GM12878 (cell line): ENCODE data around the gene LMTK3. TPM values are rescaled to one million over a fixed set of nuclear protein-coding genes. Genes with fewer than 3 reads are reported as not detected.

Experiments
- ATAC-seq: fragments of 200-7000 bp; cut with Tn5 transposase; 3 replicates; pipeline ENCODE4 v1.9.1; 2020; ENCODE audit warnings: mild to moderate bottlenecking, moderate library complexity
- BruUV-seq: library from RNA; stranded (reverse); fragments of 400-500 nt; replicated peaks from 2 replicates; lab custom pipeline; 2021; lab: Mats Ljungman, UMichigan
- CTCF ChIA-PET: fragments of 300-600 bp; sonication (Branson Sonifier 250); formaldehyde crosslinking; extraction: SDS; loops from one replicate; lab custom pipeline; 2021; ENCODE audit warnings: inconsistent platforms; lab: Yijun Ruan, JAX
- POLR2A ChIA-PET: fragments of 350-600 bp; formaldehyde crosslinking; extraction: SDS; loops from one replicate; lab custom pipeline; 2021; ENCODE audit warnings: inconsistent platforms; lab: Charles Lee
- RAD21 ChIA-PET: fragments of 300-600 bp; sonication (Branson Sonifier 250); formaldehyde crosslinking; loops from one replicate; lab custom pipeline; 2023; ENCODE audit warnings: antibody characterized with exemption; ENCODE audit not compliant: unreplicated experiment; lab: Charles Lee
- SMC1A ChIA-PET: fragments of 300-600 bp; sonication (Branson Sonifier 250); formaldehyde crosslinking; loops from one replicate; lab custom pipeline; 2023; ENCODE audit not compliant: unreplicated experiment, uncharacterized antibody; lab: Charles Lee
- DNase-seq: peaks from one replicate; pipeline ENCODE4 v3.0.0-alpha.2; 2011; ENCODE audit warnings: low read depth, low spot score
- FAIRE-seq: peaks from 3 replicates; lab custom pipeline; 2011; peaks lifted over from hg19 to GRCh38; lab: Jason Lieb, UNC
- H2AFZ ChIP-seq: 2 replicates; pipeline ENCODE4 v1.6.0; 2011; ENCODE audit warnings: low read depth, low read length, control low read depth; ENCODE audit not compliant: control insufficient read depth
- H3K27ac ChIP-seq: 2 replicates; pipeline ENCODE4 v1.5.1; 2011; ENCODE audit warnings: control low read depth; ENCODE audit not compliant: control insufficient read depth, insufficient read depth
- H3K27me3 ChIP-seq, 2 experiments: replicated peaks in 1 of 2; 2 replicates each; pipeline versions ENCODE4 v1.6.0 to v1.6.1; 2011; ENCODE audit warnings: low read length in 1 of 2; ENCODE audit not compliant: control insufficient read depth in 2 of 2, insufficient read depth in 2 of 2
- H3K36me3 ChIP-seq, 2 experiments: 2 replicates each; pipeline ENCODE4 v1.5.1; 2011; ENCODE audit warnings: low read length in 1 of 2; ENCODE audit not compliant: control insufficient read depth in 2 of 2, insufficient read depth in 2 of 2
- H3K4me1 ChIP-seq: 2 replicates; pipeline ENCODE4 v1.6.1; 2011; ENCODE audit warnings: mild to moderate bottlenecking, low read length, moderate library complexity, mixed read lengths; ENCODE audit not compliant: control insufficient read depth, insufficient read depth
- H3K4me2 ChIP-seq: 2 replicates; pipeline ENCODE4 v1.6.0; 2011; ENCODE audit warnings: control low read depth; ENCODE audit not compliant: control insufficient read depth, insufficient read depth
- H3K4me3 ChIP-seq: fragments of 200-600 bp; sonication (generic); 2 replicates; pipeline ENCODE4 v1.5.1; 2016
- H3K79me2 ChIP-seq: 2 replicates; pipeline ENCODE4 v1.6.0; 2011; ENCODE audit warnings: low read length; ENCODE audit not compliant: control insufficient read depth, insufficient read depth
- H3K9ac ChIP-seq: 2 replicates; pipeline ENCODE4 v1.8.0; 2011; ENCODE audit warnings: low read length, control low read depth, mixed read lengths; ENCODE audit not compliant: control insufficient read depth, insufficient read depth
- H3K9me3 ChIP-seq: replicated peaks from 3 replicates; pipeline ENCODE4 v1.5.1; 2011; ENCODE audit warnings: mild to moderate bottlenecking, low read length; ENCODE audit not compliant: control insufficient read depth, insufficient read depth
- H4K20me1 ChIP-seq: 2 replicates; pipeline ENCODE4 v1.6.0; 2011; ENCODE audit not compliant: control insufficient read depth, insufficient read depth
- CBX5 ChIP-seq: sonication (generic); IDR thresholded peaks from 2 replicates; pipeline ENCODE4 v1.6.1; 2016; ENCODE audit warnings: low read depth, moderate library complexity, mild to moderate bottlenecking, inconsistent platforms
- CREB1 ChIP-seq: IDR thresholded peaks from 2 replicates; pipeline ENCODE4 v1.6.1; 2012; ENCODE audit warnings: low read depth, mild to moderate bottlenecking, inconsistent platforms
- CREM ChIP-seq: IDR thresholded peaks from 2 replicates; pipeline ENCODE4 v1.6.1; 2014; ENCODE audit warnings: antibody characterized with exemption, low read depth
- EP300 ChIP-seq, 2 experiments: fragments of 150-350 bp in 1 of 2; IDR thresholded peaks; 2 replicates each; pipeline ENCODE4 v1.6.1; 2011 to 2012; ENCODE audit warnings: low read depth in 2 of 2, low read length in 2 of 2, borderline replicate concordance in 1 of 2, improper control_type of control experiment in 1 of 2, inconsistent platforms in 1 of 2; ENCODE audit not compliant: control insufficient read depth in 1 of 2
- POU2F2 ChIP-seq: IDR thresholded peaks from 3 replicates; pipeline ENCODE4 v1.6.1; 2011; ENCODE audit warnings: low read depth, mild to moderate bottlenecking, low read length, borderline replicate concordance
- REST ChIP-seq: IDR thresholded peaks from 2 replicates; pipeline ENCODE4 v1.6.1; 2012; ENCODE audit warnings: mild to moderate bottlenecking, low read depth, low read length
- SKIL ChIP-seq: fragments of 450-650 bp; IDR thresholded peaks from 2 replicates; pipeline ENCODE4 v1.6.1; 2017; ENCODE audit warnings: mild to moderate bottlenecking, low read depth, inconsistent platforms; ENCODE audit not compliant: poor library complexity, severe bottlenecking
- STAT3 ChIP-seq: IDR thresholded peaks from 2 replicates; pipeline ENCODE4 v1.6.1; 2011; ENCODE audit warnings: low read depth, low read length, improper control_type of control experiment
- TARDBP ChIP-seq: IDR thresholded peaks from 2 replicates; pipeline ENCODE4 v1.6.1; 2016; ENCODE audit warnings: borderline replicate concordance
- ZNF384 ChIP-seq: IDR thresholded peaks from 2 replicates; pipeline ENCODE4 v1.6.1; 2012; ENCODE audit warnings: low read depth, mild to moderate bottlenecking, low read length, improper control_type of control experiment, borderline replicate concordance
- WGBS: methylation state at CpG from one replicate; pipeline ENCODE4 v1.1.6; 2016; ENCODE audit warnings: low lambda C conversion rate; ENCODE audit not compliant: insufficient replicate concordance, insufficient coverage; ENCODE audit errors: missing lambda C conversion rate; 5-methylcytosine and 5-hydroxymethylcytosine counted together
- in situ Hi-C: fragments of 300-500 bp; cut with MboI; formaldehyde crosslinking; loops from 9 replicates; pipeline ENCODE4 v1.14.3; 2018; ENCODE audit warnings: mixed read lengths
- intact Hi-C: fragments of 100-400 bp; cut with micrococcal nuclease; formaldehyde crosslinking; loops from one replicate; pipeline ENCODE4 v1.14.2; 2022; ENCODE audit not compliant: unreplicated experiment
- polyA plus RNA-seq, 11 experiments: library from polyadenylated mRNA; depleted of rRNA in 4 of 11; unstranded in 6 of 11; stranded (reverse) in 5 of 11; fragments of >200 nt; fragmentation: Nextera tagmentation in 4 of 11; fragmentation: Illumina TruSeq in 1 of 11; extraction: Ambion mirVana in 4 of 11; extraction: Trizol in 1 of 11; gene quantifications; 1 replicate in 1 of 11; 2 replicates in 10 of 11; pipeline versions ENCODE4 v1.2.1 to v1.2.3, GENCODE V29; 2011 to 2016; ENCODE audit warnings: inconsistent platforms in 2 of 11, missing spikeins in 2 of 11, low read depth in 1 of 11
- total RNA-seq, 4 experiments: library from RNA; depleted of rRNA in 3 of 4; stranded (reverse); fragments of >200 nt in 3 of 4; fragmentation: Illumina TruSeq in 1 of 4; extraction: Trizol in 1 of 4; gene quantifications; 2 replicates each; pipeline versions ENCODE4 v1.2.1 to v1.2.3, GENCODE V29; 2013 to 2021
- TF ChIP-seq, protein P1 (sequence below): fragments of 450-650 bp; formaldehyde crosslinking; IDR thresholded peaks from 2 replicates; pipeline ENCODE4 v1.4.0; 2022; ENCODE audit warnings: mild to moderate bottlenecking, moderate library complexity

The LMTK3 gene
- total and polyA plus RNA-seq, 10 of the 15 experiments (the other 5 are each of a cell fraction or from before 2014, with no cell fraction given): under 0.01 to 0.28 (median 0.04) TPM; not detected in 3

DNA sequence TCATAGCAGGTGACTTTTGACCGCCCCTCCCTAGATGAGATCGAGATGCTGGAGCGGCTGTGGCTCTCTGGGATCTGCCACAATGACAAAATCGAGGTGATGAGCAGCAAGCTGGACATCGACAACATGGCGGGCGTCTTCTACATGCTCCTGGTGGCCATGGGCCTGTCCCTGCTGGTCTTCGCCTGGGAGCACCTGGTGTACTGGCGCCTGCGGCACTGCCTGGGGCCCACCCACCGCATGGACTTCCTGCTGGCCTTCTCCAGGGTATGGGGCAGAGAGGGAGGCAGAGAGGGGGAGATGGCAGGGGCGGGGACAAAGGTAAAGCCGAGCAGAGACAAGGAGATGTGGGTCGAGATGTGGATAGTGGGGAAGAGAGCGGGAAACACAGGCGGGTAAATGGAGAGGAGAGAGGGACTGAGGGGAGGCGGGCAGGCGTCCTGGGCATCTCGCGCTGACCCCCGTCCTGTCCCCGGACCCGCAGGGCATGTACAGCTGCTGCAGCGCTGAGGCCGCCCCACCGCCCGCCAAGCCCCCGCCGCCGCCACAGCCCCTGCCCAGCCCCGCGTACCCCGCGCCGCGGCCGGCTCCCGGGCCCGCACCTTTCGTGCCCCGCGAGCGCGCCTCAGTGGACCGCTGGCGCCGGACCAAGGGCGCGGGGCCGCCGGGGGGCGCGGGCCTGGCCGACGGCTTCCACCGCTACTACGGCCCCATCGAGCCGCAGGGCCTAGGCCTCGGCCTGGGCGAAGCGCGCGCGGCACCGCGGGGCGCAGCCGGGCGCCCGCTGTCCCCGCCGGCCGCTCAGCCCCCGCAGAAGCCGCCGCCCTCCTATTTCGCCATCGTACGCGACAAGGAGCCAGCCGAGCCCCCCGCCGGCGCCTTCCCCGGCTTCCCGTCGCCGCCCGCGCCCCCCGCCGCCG, 69.3 kb downstream of the LMTK3 start:
- ATAC-seq (no peak), FAIRE-seq (no peak), DNase-seq (no peak)
- peaks cover 0 to 1% of the 10 kb centered on the region in 2 experiments; a peak in 1 of 4 replicates for H3K27me3 ChIP-seq
- intact Hi-C loops: no loop called here
- no peak overlapping the region for H2AFZ ChIP-seq
- TF ChIP-seq CBX5: no peak
- TF ChIP-seq STAT3: no peak
- no peak for TF ChIP-seq CREM
- TF ChIP-seq SKIL: no peak
- no peak for TF ChIP-seq ZNF384
- TF ChIP-seq POU2F2: no peak
- no peak for TF ChIP-seq REST
- TF ChIP-seq, protein P1, sequence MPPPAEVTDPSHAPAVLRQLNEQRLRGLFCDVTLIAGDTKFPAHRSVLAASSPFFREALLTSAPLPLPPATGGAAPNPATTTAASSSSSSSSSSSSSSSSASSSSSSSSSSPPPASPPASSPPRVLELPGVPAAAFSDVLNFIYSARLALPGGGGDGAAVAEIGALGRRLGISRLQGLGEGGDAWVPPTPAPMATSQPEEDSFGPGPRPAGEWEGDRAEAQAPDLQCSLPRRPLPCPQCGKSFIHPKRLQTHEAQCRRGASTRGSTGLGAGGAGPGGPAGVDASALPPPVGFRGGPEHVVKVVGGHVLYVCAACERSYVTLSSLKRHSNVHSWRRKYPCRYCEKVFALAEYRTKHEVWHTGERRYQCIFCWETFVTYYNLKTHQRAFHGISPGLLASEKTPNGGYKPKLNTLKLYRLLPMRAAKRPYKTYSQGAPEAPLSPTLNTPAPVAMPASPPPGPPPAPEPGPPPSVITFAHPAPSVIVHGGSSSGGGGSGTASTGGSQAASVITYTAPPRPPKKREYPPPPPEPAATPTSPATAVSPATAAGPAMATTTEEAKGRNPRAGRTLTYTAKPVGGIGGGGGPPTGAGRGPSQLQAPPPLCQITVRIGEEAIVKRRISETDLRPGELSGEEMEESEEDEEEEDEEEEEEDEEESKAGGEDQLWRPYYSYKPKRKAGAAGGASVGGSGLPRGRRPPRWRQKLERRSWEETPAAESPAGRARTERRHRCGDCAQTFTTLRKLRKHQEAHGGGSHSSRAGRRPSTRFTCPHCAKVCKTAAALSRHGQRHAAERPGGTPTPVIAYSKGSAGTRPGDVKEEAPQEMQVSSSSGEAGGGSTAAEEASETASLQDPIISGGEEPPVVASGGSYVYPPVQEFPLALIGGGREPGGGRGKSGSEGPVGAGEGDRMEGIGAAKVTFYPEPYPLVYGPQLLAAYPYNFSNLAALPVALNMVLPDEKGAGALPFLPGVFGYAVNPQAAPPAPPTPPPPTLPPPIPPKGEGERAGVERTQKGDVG (CRISPR knock-in tag): no peak
- no peak for TF ChIP-seq CREB1
- no peak for TF ChIP-seq TARDBP
- no peak for TF ChIP-seq EP300 (IDR thresholded peaks at IDR 0.05; ENCODE audit: borderline replicate concordance in 1 of 2, control insufficient read depth in 1 of 2, low read depth in 2 of 2, low read length in 2 of 2)
- in situ Hi-C loops: no loop called here
- ChIA-PET CTCF (no interaction called here), SMC1A (no interaction called here), RAD21 (no interaction called here), POLR2A (no interaction called here)
- peaks cover 18% of the 10 kb centered on the region for H3K4me1 ChIP-seq
- no peak overlapping the region for H3K4me2 ChIP-seq
- BruUV-seq: no TSS peak
- no peak overlapping the region for H3K4me3 ChIP-seq
- no peaks in the 10 kb centered on the region for H3K9me3 ChIP-seq
- no peak overlapping the region for H3K27ac ChIP-seq
- H3K36me3 ChIP-seq: no peaks in the 10 kb centered on the region
- 83% methylated on average over 16 of the region's 94 CpGs for WGBS
- H3K79me2 ChIP-seq: peaks cover 15% of the 10 kb centered on the region
- no peaks in the 10 kb centered on the region for H4K20me1 ChIP-seq
- H3K9ac ChIP-seq: no peak overlapping the region
